ENCODE data around the gene CLC.
"Not testable (repeated sequence)": the region's sequence is repeated elsewhere in the genome, so short reads cannot be mapped to it uniquely, and the experiment has no call there.

GRCh38 chr19:39720144-39720543, 17.7 kb downstream of the CLC start:
- not testable (repeated sequence) for TF ChIP-seq CTCF (IDR thresholded peaks at IDR 0.05; ENCODE audit: low read depth, low read length, poor library complexity, severe bottlenecking); EZH2phosphoT487 (IDR thresholded peaks at IDR 0.05; ENCODE audit: borderline replicate concordance, low read length)
